Measurements from ENCODE around the gene SP140. TPM values are rescaled to one million over a fixed set of nuclear protein-coding genes. Genes with fewer than 3 reads are reported as not detected.

SP140 gene
- total RNA-seq, 2 experiments from 2014 or later: 51.2 to 55.1 TPM

DNA sequence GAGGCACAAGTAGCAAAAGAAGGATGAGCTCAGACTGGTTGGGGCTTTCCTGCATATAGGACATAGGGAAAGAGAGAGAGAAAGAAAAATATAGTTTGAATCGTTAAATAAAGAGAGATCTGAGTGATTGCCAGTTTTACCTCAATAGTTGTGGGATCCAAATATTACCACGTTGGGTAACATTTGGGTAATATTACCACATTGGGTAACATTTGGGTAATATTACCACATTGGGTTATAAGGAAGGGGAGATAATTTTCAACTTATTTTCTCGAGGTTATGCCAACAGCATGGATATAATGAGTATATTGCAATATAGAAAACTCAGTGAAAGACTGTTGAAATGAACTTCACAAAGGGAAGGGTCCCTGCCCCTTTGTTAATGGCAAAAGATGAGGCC, 20.7 kb downstream of the SP140 start:
- Mint-ChIP-seq H3K4me1 (ENCODE audit: low read depth) (no peaks in the 10 kb centered on the region), H3K27me3 (no peaks in the 10 kb centered on the region), H3K9me3 (no peaks in the 10 kb centered on the region), H3K4me3 (no peak overlapping the region), H3K27ac (no peak overlapping the region), H3K36me3 (ENCODE audit: low read depth) (peaks cover 9% of the 10 kb centered on the region)
- no peak for DNase-seq
- ChIA-PET CTCF (interaction anchor here (1.0 kb wide), 1 partner anchor 9 kb away, joined by 3 read pairs; no protein-coding TSS in a partner anchor), POLR2A (no interaction called here)
- Histone ChIP-seq H3K27ac (ENCODE audit: low read depth in 1 of 2, low read length in 2 of 2) (no peak overlapping the region), H3K4me1 (ENCODE audit: insufficient read depth, low read length) (no peaks in the 10 kb centered on the region), H3K36me3 (ENCODE audit: insufficient read depth, low read length) (peaks cover 52% of the 10 kb centered on the region), H3K4me3 (ENCODE audit: low read length) (no peak overlapping the region), H3K9me3 (ENCODE audit: control insufficient read depth in 1 of 2, insufficient read depth in 1 of 2, low read length in 2 of 2) (no peaks in the 10 kb centered on the region), H3K27me3 (ENCODE audit: control insufficient read depth in 1 of 2, insufficient read depth in 2 of 2, low read length in 2 of 2) (no peaks in the 10 kb centered on the region)
- TF ChIP-seq, protein P1, sequence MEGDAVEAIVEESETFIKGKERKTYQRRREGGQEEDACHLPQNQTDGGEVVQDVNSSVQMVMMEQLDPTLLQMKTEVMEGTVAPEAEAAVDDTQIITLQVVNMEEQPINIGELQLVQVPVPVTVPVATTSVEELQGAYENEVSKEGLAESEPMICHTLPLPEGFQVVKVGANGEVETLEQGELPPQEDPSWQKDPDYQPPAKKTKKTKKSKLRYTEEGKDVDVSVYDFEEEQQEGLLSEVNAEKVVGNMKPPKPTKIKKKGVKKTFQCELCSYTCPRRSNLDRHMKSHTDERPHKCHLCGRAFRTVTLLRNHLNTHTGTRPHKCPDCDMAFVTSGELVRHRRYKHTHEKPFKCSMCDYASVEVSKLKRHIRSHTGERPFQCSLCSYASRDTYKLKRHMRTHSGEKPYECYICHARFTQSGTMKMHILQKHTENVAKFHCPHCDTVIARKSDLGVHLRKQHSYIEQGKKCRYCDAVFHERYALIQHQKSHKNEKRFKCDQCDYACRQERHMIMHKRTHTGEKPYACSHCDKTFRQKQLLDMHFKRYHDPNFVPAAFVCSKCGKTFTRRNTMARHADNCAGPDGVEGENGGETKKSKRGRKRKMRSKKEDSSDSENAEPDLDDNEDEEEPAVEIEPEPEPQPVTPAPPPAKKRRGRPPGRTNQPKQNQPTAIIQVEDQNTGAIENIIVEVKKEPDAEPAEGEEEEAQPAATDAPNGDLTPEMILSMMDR (IDR thresholded peaks at IDR 0.05): no peak
- intact Hi-C loops (cut with DNase I, micrococcal nuclease): no loop called here
- no peak for ATAC-seq (ENCODE audit: poor library complexity)

DNA sequence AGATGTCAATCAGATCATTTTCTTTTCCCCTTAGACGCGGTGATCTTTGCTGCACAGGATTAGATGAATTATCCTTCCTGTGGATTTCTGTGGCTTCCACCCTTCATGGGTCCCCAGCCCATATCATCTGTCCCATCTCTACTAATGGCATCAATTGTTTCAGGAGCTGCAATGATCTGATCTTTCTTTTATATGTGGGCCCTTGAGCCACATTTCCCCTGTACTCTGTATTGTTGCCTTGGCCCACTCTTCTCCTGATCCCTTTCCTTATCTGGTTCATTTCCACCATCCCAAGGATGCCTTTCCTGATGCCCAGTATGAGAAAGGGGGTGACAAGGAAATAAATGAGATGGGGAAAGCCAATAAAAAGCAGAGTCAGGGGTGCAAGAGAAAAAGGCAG, 24.7 kb downstream of the SP140 start:
- ChIA-PET CTCF (no interaction called here), POLR2A (no interaction called here)
- Histone ChIP-seq H3K27me3 (ENCODE audit: control insufficient read depth in 1 of 2, insufficient read depth in 2 of 2, low read length in 2 of 2) (no peaks in the 10 kb centered on the region), H3K4me3 (ENCODE audit: low read length) (no peak overlapping the region), H3K9me3 (ENCODE audit: control insufficient read depth in 1 of 2, insufficient read depth in 1 of 2, low read length in 2 of 2) (no peaks in the 10 kb centered on the region), H3K36me3 (ENCODE audit: insufficient read depth, low read length) (peaks cover 42% of the 10 kb centered on the region), H3K27ac (ENCODE audit: low read depth in 1 of 2, low read length in 2 of 2) (no peak overlapping the region), H3K4me1 (ENCODE audit: insufficient read depth, low read length) (peaks cover 26% of the 10 kb centered on the region)
- Mint-ChIP-seq H3K4me1 (ENCODE audit: low read depth) (no peaks in the 10 kb centered on the region), H3K9me3 (no peaks in the 10 kb centered on the region), H3K36me3 (ENCODE audit: low read depth) (no peaks in the 10 kb centered on the region), H3K27me3 (no peaks in the 10 kb centered on the region), H3K4me3 (no peak overlapping the region), H3K27ac (no peak overlapping the region)
- no peak for ATAC-seq (ENCODE audit: poor library complexity)
- TF ChIP-seq, protein P1 (IDR thresholded peaks at IDR 0.05): no peak
- DNase-seq: no peak
- intact Hi-C loops (cut with DNase I, micrococcal nuclease): no loop called here

DNA sequence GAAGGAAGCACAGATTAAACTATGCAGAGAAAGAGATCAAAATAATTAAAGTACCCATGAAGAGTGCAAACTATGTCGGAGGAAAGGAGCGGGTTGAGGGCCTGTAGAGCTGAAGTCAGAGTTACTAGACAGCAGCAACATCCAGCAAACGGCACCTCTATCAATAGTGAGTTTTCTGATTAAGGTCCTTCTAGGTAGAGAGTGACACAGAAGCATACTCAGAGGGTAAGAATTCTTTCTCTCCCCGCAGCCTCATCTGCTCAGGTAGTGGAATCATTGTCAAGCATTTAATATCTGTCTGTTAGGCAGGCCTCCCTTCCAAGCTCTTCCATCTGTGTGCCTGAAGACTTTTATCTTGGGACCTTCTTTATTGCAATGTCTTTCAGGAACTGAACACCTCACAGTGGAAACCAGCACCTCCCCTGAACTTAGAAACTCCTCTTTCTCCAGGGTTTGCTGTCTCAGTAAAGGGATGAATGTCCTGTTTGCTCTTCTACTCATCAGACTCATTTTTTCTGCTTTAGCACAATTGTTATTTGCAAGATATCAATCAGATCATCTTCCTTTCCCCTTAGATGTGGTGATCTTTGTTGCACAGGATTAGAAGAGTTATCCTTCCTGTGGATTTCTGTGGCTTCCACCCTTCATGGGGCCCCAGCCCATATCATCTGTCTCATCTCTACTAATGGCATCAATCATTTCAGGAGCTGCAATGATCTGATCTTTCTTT, 28.8 kb downstream of the SP140 start:
- Histone ChIP-seq H3K36me3 (ENCODE audit: insufficient read depth, low read length) (peaks cover 9% of the 10 kb centered on the region), H3K27ac (ENCODE audit: low read depth in 1 of 2, low read length in 2 of 2) (no peak overlapping the region), H3K4me3 (ENCODE audit: low read length) (peak overlapping the region; percentile 22), H3K9me3 (ENCODE audit: control insufficient read depth in 1 of 2, insufficient read depth in 1 of 2, low read length in 2 of 2) (peaks cover 0 to 2% of the 10 kb centered on the region in 2 experiments), H3K27me3 (ENCODE audit: control insufficient read depth in 1 of 2, insufficient read depth in 2 of 2, low read length in 2 of 2) (no peaks in the 10 kb centered on the region), H3K4me1 (ENCODE audit: insufficient read depth, low read length) (peaks cover 29% of the 10 kb centered on the region)
- peak; percentile 84 for ATAC-seq (ENCODE audit: poor library complexity)
- CTCF ChIA-PET: interaction anchor here (1.3 to 1.8 kb wide), 2 partner anchors 8 to 125 kb away, joined by 3 to 5 read pairs; no protein-coding TSS in a partner anchor
- peak in 7 of 14 experiments; percentile 12 to 72 (median 40) for DNase-seq
- H3K27me3 Mint-ChIP-seq: no peaks in the 10 kb centered on the region
- H3K36me3 Mint-ChIP-seq (ENCODE audit: low read depth): peaks cover 8% of the 10 kb centered on the region
- H3K9me3 Mint-ChIP-seq: no peaks in the 10 kb centered on the region
- POLR2A ChIA-PET: interaction anchor here (0.6 to 4.0 kb wide), 10 partner anchors 8 to 160 kb away, joined by 3 to 24 read pairs (median 4); partner anchors contain the start of genes SP110, SP140 and SP140L
- H3K27ac Mint-ChIP-seq: no peak overlapping the region
- H3K4me3 Mint-ChIP-seq: no peak overlapping the region
- H3K4me1 Mint-ChIP-seq (ENCODE audit: low read depth): no peaks in the 10 kb centered on the region
- TF ChIP-seq, protein P1 (IDR thresholded peaks at IDR 0.05): no peak
- intact Hi-C loops (cut with DNase I, micrococcal nuclease): no loop called here
